ENCODE data around the gene PRPF19. TPM values are rescaled to one million over a fixed set of nuclear protein-coding genes. Genes with fewer than 3 reads are reported as not detected.

The PRPF19 gene
- total RNA-seq, 1 donor from 2014 or later: 51.4 TPM

GRCh38 chr11:60924110-60924905 lies 17.9 kb upstream of the PRPF19 start, which contains the start of gene TMEM132A:
Gene TMEM132A (plus strand): TSS chr11:60924460. CDS start chr11:60924634, 174 bp downstream.
- peak; percentile 78 for DNase-seq (ENCODE audit: low read depth)

GRCh38 chr11:60923800-60924109 lies 17.4 kb upstream of the PRPF19 start:
- DNase-seq (ENCODE audit: low read depth): no peak

GRCh38 chr11:60923326-60923725 lies 16.9 kb upstream of the PRPF19 start:
- DNase-seq (ENCODE audit: low read depth): no peak

- DNase-seq (ENCODE audit: low read depth): no peak
Observed at GRCh38 chr11:60922906-60923305, 16.5 kb upstream of the PRPF19 start.

- no peak for DNase-seq (ENCODE audit: low read depth)
Observed at GRCh38 chr11:60921777-60922335, 15.5 kb upstream of the PRPF19 start.

GRCh38 chr11:60921259-60921658 lies 14.9 kb upstream of the PRPF19 start:
- DNase-seq (ENCODE audit: low read depth): no peak

- DNase-seq (ENCODE audit: low read depth): no peak
Observed at GRCh38 chr11:60919956-60920355, 13.6 kb upstream of the PRPF19 start.

GRCh38 chr11:60919320-60919719 lies 12.9 kb upstream of the PRPF19 start:
- DNase-seq (ENCODE audit: low read depth): no peak

GRCh38 chr11:60918939-60919265 lies 12.5 kb upstream of the PRPF19 start:
- peak; percentile 48 for DNase-seq (ENCODE audit: low read depth)

GRCh38 chr11:60918251-60918938 lies 12.0 kb upstream of the PRPF19 start:
- DNase-seq (ENCODE audit: low read depth): no peak

- no peak for DNase-seq (ENCODE audit: low read depth)
Observed at GRCh38 chr11:60917267-60917666, 10.9 kb upstream of the PRPF19 start.

- no peak for DNase-seq (ENCODE audit: low read depth)
Observed at GRCh38 chr11:60916669-60917206, 10.4 kb upstream of the PRPF19 start.

- DNase-seq (ENCODE audit: low read depth): peak; percentile 87
Observed at GRCh38 chr11:60915248-60915914, 9.0 kb upstream of the PRPF19 start.

GRCh38 chr11:60914633-60915247 lies 8.4 kb upstream of the PRPF19 start:
- peak; percentile 96 for DNase-seq (ENCODE audit: low read depth)

GRCh38 chr11:60913793-60914632 lies 7.6 kb upstream of the PRPF19 start, which contains the start of gene TMEM109:
Gene TMEM109 (plus strand): TSS chr11:60914158. CDS start chr11:60919694, 5,536 bp downstream.
- DNase-seq (ENCODE audit: low read depth): peak; percentile 97

GRCh38 chr11:60912851-60913528 lies 6.6 kb upstream of the PRPF19 start:
- DNase-seq (ENCODE audit: low read depth): no peak

GRCh38 chr11:60912223-60912850 lies 6.0 kb upstream of the PRPF19 start:
- DNase-seq (ENCODE audit: low read depth): no peak

GRCh38 chr11:60910711-60911380 lies 4.5 kb upstream of the PRPF19 start:
- no peak for DNase-seq (ENCODE audit: low read depth)

GRCh38 chr11:60910281-60910687 lies 3.9 kb upstream of the PRPF19 start:
- no peak for DNase-seq (ENCODE audit: low read depth)
